Activated gamma-delta T cell treated with anti-CD3 and anti-CD28 coated beads, Interleukin-2, amount 50 U/mL, for 16 hours (primary cell): Measurements from ENCODE around the gene LSAMP.
"Not testable (repeated sequence)": the region's sequence is repeated elsewhere in the genome, so short reads cannot be mapped to it uniquely, and the experiment has no call there.

Experiments
- DNase-seq: peaks from one replicate; pipeline ENCODE4 v3.0.0-alpha.2; 2020; ENCODE audit warnings: low read depth

LSAMP gene

GRCh38 chr3:115791271-115792153 is 653.8 kb downstream of the LSAMP start:
- not testable (repeated sequence) for DNase-seq

- DNase-seq: peak; percentile 36
These were observed 654.5 kb downstream of the LSAMP start for GRCh38 chr3:115790759-115791158.

- no peak for DNase-seq
These were observed 655.8 kb downstream of the LSAMP start for GRCh38 chr3:115789481-115789880.

DNA sequence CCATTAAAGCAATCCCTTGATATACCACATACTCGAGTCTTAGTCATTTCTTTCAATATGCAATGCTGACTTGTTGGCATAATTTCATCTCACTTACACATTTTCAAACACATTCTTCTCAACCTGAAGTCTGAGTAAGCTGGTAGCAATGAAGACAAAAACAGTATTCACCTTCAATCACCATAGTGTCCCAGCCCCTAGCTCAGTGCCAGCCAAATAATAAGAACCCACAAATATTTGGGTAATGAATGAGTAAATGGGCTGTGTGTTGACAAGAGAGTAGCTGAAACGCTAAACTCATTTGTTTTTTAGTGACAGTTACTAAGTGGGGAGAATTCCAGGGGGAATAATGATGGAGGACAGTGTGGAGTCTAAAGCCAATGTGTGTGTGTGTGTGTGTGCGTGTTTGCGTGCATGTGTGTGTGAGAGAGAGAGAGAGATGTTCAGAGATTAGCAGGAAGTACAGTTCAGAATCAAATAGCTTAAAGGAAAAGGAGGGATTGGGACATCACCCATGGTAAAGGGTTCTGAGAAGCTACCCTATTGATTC is 656.3 kb downstream of the LSAMP start:
- no peak for DNase-seq

GRCh38 chr3:115787818-115788217 is 657.5 kb downstream of the LSAMP start:
- DNase-seq: no peak

DNA sequence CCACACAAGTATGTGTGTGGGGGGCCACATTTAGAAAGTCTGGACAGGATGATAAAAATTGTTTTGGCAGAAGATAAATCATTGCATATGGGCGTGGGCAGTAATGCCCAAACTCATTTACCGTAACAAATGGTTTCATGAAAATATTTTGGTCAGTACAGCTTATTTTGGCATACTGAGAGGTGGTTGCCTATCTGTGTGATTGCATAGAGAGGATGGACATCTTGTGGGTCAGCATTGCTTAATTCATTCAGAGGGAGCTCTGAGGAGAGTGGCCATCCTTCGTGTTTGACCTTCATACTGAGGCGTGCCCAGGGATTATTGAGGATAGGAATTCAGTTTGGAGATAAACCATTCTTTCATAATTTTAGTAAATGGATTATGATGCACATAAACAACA is 659.5 kb downstream of the LSAMP start:
- no peak for DNase-seq

DNA sequence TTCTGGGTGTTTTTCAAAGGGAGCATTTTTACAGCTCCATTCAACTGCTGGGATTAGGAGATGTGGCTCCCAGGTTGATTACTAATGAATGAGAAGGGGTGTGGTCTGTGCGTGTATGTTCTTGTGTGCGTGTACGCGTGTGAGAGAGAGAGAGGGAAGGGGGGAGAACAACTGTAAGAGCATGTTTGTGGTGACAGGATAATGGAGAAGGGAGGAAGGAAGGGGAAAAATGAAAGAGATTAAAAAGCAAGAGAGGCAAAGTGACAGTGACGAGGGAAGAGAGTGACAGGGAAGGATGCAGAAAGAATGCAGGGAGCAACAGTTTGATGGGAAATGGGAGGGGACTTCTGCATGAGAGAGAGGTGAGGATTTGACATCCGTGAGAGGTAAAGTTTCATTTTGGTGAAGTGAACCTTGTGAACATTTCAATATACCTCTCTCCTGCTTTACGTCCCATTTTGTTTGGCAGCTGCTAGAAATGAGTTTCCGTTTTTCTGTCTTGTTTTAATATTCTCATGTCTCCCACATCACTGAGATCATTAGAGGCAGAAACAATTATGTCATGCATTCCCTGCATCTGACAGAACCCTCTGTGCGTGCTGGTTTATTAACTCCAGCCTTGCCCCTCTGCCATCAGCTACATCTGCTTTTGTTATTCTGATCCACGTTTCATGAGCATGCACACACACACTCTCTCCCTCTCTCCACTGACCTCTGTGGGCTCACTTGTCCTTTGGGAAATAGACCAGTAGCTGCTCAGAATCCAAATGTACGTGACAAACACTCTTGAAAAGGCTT is 660.3 kb downstream of the LSAMP start:
- no peak for DNase-seq

DNA sequence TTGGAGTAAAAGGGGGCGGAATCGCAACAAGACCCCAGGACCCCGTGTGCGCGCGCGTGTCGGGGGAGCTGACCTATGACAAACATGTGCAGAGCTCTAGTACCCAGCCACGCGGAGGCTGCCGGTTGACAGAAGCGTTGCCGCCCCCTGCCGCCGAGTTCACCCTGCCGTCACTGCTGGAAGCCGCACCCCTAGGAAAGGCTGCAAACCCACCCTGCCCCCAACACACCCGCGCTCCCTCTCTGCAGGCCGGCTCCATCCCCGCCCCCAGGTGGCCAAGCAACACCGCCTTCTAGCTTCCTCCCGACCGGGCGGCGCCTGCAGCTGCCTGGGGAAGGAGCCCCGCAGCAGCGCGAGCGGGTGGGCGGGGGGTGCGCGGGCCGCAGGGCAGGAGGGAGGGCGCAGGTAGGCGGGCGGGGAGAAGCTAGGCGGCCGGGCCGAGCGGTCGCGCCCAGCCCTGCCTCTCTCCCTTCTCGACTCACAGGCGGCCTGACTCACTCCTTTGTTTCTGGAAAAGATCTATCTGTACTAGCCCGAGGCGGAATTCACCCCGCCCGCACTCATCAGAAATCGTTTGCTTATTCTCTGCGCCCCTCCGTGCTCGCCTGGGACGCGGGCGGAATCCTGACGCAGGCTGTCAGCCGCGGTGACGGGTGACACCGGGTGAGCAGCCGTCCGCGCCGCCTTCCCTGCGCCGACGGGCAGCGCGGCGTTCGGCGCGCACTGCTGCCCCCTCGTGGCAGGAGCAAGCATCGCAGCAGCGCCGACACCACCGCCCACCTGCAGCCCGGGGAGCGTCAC is 661.1 kb downstream of the LSAMP start:
- DNase-seq: peak; percentile 85

DNA sequence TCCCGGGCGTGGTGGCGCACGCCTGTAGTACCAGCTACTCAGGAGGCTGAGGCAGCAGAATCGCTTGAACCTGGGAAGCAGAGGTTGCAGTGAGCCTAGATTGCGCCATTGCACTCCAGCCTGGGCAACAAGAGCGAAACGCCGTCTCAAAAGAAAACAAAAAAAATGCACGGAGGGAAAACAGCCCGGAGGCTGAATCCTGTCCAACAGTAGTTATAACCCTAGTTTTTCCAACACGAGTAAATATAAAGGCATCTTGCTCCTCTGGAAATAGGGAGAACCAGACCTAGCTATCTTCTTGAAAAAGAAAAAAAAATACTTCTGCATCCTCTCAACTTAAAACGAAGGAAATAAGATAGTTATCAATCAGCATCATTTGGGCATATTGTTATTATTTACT is 661.9 kb downstream of the LSAMP start:
- DNase-seq: not testable (repeated sequence)

- no peak for DNase-seq
These were observed 666.3 kb downstream of the LSAMP start for GRCh38 chr3:115779011-115779410.

DNA sequence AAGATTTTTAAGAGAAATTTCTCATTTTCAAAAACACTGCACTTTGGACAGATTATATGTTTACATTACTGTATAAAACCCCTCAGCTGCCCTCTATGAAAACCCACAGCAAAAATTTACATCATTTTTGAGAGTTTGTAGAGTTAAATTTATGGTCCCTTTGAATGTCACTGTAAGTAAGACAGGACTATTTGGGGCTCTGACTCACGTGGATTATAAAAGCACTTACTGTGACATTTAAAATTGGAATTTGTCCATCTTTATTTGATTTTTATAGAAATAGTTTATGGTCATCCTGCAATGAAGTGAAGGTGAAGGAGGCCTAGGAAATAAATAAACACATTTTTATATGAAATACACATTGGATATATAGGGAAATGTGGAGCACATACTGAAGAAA is 672.3 kb downstream of the LSAMP start:
- DNase-seq: no peak

- DNase-seq: no peak
These were observed 676.6 kb downstream of the LSAMP start for GRCh38 chr3:115768661-115769060.

DNA sequence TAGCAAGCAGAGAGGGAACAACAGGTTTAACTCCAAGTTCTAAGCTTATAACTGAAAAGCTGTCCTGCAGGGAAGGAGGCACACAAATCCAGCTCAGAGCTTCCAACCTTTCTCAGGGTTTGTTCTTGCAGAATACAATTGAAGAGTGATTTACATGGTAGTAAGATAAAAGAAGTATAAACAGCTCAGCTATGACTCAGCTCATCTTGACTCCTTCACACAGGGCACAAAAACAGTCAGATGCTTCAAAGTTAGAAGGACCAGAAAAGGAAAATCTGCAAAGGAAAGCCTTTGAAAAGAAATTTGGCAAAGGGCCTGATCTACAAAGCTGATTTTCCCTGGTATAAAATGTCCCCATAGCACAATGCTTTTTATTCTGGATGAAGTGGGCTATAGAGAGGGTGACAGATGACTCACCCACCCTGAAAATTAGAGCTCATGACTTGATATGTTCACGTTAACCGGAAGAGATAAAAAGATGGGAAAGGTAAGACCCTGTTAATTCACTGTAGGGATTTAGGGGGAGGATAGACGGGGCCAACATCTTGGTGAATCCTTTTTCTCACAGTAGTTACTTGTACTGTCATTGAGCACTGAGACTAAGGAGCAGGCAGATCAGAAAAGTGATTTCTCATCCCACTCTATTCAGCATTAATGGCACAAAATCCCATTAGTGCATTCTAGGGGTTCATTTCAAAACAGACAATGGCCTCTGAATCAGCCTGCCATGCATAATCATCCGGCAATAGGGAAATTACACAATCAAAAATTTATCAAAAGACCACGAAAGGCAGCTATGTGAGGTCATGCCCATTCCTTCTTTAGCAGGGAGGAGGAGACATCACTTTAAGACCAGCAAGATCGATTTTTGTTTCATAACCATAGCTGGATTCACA is 678.5 kb downstream of the LSAMP start:
- DNase-seq: no peak

GRCh38 chr3:115761927-115762305 is 683.4 kb downstream of the LSAMP start:
- DNase-seq: no peak

GRCh38 chr3:115760716-115761115 is 684.6 kb downstream of the LSAMP start:
- no peak for DNase-seq

DNA sequence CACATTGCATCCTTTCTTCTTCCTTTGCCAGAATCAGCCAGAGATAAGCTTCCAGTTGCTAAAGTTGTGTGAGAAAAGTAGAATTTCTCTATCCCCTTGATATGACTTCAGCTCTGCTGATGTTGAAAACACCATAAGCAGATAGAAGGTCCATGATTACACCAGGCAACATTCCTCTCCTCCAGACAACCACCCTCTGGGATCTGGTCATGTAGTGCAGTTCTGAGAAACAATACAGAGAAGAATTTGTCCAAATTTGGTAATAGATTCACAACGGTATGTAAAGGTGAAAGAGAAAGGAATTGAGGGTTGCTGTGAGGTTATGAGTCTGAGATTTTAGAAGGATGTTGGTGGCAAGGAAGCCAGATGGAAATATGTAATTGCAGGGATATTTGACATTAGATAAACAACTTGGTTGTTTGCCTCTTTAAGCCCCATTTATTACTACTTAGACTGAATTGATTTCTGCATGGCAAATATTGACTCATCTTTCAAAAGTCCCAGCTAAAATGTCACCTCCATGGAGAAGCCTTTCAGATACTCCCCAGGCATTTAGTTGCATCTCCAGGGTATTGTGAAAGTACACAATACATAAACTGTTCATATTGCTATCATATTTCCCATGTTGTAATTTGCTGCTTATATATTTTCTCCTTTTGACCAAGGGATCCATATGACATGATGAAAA is 687.1 kb downstream of the LSAMP start:
- DNase-seq: no peak

DNA sequence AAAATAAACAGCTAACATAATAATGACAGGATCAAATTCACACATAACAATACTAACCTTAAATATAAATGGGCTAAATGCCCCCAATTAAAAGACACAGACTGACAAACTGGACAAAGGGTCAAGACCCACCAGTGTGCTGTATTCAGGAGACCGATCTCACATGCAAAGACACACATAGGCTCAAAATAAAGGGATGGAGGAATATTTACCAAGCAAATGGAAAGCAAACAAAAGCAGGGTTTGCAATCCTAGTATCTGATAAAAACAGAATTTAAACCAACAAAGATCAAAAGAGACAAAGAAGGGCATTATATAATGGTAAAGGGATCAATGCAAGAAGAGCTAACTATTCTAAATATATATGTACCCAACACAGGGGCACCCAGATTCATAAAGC is 692.3 kb downstream of the LSAMP start:
- DNase-seq: not testable (repeated sequence)
